ENCODE data around the gene PCYT2. TPM values are rescaled to one million over a fixed set of nuclear protein-coding genes. Genes with fewer than 3 reads are reported as not detected.

Gene PCYT2
- total and polyA plus RNA-seq, 9 of the 15 experiments (the other 6 are each of a cell fraction or from before 2014, with no cell fraction given), result 0.92 to 134 (median 82.5) TPM

DNA sequence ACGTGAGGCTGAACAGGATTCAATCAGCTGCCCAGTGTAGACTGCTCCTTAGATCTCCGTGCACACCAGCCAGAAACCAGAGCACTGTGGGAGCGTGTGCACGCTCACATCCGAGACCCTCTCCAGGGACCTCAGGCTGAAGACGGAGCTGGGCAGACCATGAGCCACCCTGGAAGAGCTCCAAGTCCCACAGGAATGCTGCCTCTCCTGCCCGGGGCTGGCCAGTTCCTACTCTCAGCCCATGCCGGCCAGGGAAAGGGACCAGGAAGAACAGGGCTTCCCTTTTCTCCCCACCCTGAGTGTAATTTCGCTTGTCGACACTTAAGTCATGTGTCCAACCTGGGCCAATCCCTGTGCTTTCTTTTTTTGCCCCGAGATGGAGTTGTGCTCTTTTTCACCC is 26.7 kb downstream of the PCYT2 start (continued):
- TF ChIP-seq TAF15 (IDR thresholded peaks at IDR 0.05; ENCODE audit: low read depth, low read length), result no peak
- TF ChIP-seq PRPF4 (IDR thresholded peaks at IDR 0.05; ENCODE audit: insufficient read depth, low read depth, low read length, poor library complexity, severe bottlenecking), result no peak
- TF ChIP-seq FOXM1 (IDR thresholded peaks at IDR 0.05; ENCODE audit: low read depth), result no peak
- TF ChIP-seq FOXM1 (CRISPR knock-in tag; IDR thresholded peaks at IDR 0.05; ENCODE audit: low read depth), result no peak
- no peak for TF ChIP-seq SMARCE1 (IDR thresholded peaks at IDR 0.05)
- TF ChIP-seq HMG20B (CRISPR knock-in tag; IDR thresholded peaks at IDR 0.05), result no peak
- TF ChIP-seq, protein P1, sequence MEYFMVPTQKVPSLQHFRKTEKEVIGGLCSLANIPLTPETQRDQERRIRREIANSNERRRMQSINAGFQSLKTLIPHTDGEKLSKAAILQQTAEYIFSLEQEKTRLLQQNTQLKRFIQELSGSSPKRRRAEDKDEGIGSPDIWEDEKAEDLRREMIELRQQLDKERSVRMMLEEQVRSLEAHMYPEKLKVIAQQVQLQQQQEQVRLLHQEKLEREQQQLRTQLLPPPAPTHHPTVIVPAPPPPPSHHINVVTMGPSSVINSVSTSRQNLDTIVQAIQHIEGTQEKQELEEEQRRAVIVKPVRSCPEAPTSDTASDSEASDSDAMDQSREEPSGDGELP (CRISPR knock-in tag; IDR thresholded peaks at IDR 0.05; ENCODE audit: borderline replicate concordance), result peak; percentile 4; the same call in 1 of the 2 replicates
- TF ChIP-seq RFX1 (IDR thresholded peaks at IDR 0.05), result no peak
- TF ChIP-seq BRF1 (IDR thresholded peaks at IDR 0.05; ENCODE audit: borderline replicate concordance, extremely low read depth, insufficient read length), result no peak
- peak; percentile 41; the same call in 1 of the 2 replicates for TF ChIP-seq SUPT5H (IDR thresholded peaks at IDR 0.05)
- TF ChIP-seq LEF1 (IDR thresholded peaks at IDR 0.05), result no peak
- no peak for TF ChIP-seq HMGN3 (IDR thresholded peaks at IDR 0.05; ENCODE audit: borderline replicate concordance, extremely low read depth, insufficient read length, low read depth, low read length)
- TF ChIP-seq, protein P2, sequence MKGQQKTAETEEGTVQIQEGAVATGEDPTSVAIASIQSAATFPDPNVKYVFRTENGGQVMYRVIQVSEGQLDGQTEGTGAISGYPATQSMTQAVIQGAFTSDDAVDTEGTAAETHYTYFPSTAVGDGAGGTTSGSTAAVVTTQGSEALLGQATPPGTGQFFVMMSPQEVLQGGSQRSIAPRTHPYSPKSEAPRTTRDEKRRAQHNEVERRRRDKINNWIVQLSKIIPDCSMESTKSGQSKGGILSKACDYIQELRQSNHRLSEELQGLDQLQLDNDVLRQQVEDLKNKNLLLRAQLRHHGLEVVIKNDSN (CRISPR knock-in tag; IDR thresholded peaks at IDR 0.05), result peak; percentile 52; the same call in 1 of the 2 replicates
- TF ChIP-seq, protein P3, sequence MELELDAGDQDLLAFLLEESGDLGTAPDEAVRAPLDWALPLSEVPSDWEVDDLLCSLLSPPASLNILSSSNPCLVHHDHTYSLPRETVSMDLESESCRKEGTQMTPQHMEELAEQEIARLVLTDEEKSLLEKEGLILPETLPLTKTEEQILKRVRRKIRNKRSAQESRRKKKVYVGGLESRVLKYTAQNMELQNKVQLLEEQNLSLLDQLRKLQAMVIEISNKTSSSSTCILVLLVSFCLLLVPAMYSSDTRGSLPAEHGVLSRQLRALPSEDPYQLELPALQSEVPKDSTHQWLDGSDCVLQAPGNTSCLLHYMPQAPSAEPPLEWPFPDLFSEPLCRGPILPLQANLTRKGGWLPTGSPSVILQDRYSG (tag; conservative IDR thresholded peaks at IDR 0.05; ENCODE audit: low read depth), result no peak
- TF ChIP-seq NRF1 (conservative IDR thresholded peaks at IDR 0.05 in 1 of 2, IDR thresholded peaks at IDR 0.05 in 1 of 2), result no peak
- TF ChIP-seq CTBP1 (IDR thresholded peaks at IDR 0.05; ENCODE audit: borderline replicate concordance), result no peak
- no peak for TF ChIP-seq TAL1 (IDR thresholded peaks at IDR 0.05)
- TF ChIP-seq, protein P4, sequence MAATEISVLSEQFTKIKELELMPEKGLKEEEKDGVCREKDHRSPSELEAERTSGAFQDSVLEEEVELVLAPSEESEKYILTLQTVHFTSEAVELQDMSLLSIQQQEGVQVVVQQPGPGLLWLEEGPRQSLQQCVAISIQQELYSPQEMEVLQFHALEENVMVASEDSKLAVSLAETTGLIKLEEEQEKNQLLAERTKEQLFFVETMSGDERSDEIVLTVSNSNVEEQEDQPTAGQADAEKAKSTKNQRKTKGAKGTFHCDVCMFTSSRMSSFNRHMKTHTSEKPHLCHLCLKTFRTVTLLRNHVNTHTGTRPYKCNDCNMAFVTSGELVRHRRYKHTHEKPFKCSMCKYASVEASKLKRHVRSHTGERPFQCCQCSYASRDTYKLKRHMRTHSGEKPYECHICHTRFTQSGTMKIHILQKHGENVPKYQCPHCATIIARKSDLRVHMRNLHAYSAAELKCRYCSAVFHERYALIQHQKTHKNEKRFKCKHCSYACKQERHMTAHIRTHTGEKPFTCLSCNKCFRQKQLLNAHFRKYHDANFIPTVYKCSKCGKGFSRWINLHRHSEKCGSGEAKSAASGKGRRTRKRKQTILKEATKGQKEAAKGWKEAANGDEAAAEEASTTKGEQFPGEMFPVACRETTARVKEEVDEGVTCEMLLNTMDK (IDR thresholded peaks at IDR 0.05; ENCODE audit: borderline replicate concordance, insufficient read depth, low read depth, low read length, poor library complexity, severe bottlenecking), result no peak
- 0 out of 2 replicates have a peak, but pooled peaks have one; percentile 45 for TF ChIP-seq POLR2G (IDR thresholded peaks at IDR 0.05; ENCODE audit: low read depth, low read length)
